ENCODE measurements around the gene DAB2IP.
"Not testable (repeated sequence)": the region's sequence is repeated elsewhere in the genome, so short reads cannot be mapped to it uniquely, and the experiment has no call there.

DAB2IP gene

DNA sequence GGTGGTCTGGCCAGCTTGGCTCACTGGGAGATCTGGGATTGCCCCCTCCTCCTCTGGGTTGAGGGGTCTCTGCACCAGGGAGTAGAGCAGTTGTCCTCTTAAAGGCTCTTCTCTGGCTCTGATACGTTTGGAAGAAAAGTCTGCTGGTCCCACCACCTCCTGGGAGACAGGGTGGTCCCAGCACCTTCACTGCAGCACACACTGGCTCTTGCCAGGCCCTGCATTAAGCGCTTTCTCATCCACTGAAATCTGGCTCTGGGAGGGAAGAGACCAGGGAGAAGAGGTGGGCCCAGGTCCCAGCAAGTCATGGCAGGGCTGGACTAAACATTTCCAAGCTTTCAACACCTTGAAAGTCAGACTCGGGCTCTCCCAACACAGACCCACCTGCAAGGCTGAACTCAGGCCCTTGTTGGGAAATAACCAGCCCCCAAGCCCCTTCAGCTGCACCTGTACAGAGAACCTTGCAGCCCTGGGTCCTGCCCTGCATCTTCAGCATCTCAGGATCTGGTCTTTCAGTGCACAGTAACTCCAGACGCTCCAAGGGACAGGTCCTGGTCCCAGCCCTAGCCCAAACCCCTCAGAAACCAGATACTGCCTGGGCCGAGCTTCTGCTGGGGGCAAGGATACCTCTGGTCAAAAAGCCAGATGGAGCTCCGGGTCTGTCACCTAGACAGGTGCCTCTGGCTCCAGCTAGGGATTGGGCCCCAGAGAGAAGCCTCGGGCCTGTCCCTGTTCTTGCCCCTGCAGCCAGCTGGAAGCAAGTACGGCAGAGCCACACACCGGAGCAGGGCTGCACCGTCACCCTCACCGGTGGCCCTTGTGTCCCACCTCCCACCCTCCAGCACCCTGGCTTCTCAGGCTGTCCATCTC is 134.5 kb downstream of the DAB2IP start:
- ChIA-PET CTCF (no interaction called here), POLR2A (ENCODE audit: low non-redundant PET) (no interaction called here)
- DNase-seq (ENCODE audit: low spot score), result no peak

DNA sequence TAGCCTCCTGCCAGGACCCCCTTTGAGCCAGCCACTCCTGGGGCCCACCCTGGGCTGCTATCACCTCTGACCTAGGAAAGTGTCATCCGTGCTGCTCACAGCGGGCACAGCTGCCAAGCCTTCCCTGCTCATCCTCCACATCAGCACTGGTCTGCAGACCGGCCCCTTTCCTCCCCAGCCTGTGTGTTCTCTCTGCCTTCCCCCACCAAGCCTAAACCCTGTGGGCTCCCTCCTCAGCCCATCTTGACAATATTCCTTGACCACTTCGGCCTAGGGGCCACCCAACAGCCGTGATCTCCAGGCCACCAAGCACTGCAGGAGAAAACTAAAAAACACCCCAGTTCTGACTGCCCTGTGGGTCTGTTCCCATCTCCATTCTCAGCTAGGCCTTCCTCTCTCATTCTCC is 135.1 kb downstream of the DAB2IP start:
- ChIA-PET POLR2A (ENCODE audit: low non-redundant PET) (no interaction called here), CTCF (no interaction called here)
- no peak for DNase-seq (ENCODE audit: low spot score)
- TF ChIP-seq, protein P1, sequence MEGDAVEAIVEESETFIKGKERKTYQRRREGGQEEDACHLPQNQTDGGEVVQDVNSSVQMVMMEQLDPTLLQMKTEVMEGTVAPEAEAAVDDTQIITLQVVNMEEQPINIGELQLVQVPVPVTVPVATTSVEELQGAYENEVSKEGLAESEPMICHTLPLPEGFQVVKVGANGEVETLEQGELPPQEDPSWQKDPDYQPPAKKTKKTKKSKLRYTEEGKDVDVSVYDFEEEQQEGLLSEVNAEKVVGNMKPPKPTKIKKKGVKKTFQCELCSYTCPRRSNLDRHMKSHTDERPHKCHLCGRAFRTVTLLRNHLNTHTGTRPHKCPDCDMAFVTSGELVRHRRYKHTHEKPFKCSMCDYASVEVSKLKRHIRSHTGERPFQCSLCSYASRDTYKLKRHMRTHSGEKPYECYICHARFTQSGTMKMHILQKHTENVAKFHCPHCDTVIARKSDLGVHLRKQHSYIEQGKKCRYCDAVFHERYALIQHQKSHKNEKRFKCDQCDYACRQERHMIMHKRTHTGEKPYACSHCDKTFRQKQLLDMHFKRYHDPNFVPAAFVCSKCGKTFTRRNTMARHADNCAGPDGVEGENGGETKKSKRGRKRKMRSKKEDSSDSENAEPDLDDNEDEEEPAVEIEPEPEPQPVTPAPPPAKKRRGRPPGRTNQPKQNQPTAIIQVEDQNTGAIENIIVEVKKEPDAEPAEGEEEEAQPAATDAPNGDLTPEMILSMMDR (conservative IDR thresholded peaks at IDR 0.05; ENCODE audit: low read depth), result no peak
- H3K27ac ChIP-seq, result peak overlapping the region; percentile 1

More for the DNA sequence above, 134.5 kb downstream of the DAB2IP start:
- TF ChIP-seq, protein P1 (conservative IDR thresholded peaks at IDR 0.05; ENCODE audit: low read depth), result no peak
- peak overlapping the region; percentile 1 for H3K27ac ChIP-seq

DNA sequence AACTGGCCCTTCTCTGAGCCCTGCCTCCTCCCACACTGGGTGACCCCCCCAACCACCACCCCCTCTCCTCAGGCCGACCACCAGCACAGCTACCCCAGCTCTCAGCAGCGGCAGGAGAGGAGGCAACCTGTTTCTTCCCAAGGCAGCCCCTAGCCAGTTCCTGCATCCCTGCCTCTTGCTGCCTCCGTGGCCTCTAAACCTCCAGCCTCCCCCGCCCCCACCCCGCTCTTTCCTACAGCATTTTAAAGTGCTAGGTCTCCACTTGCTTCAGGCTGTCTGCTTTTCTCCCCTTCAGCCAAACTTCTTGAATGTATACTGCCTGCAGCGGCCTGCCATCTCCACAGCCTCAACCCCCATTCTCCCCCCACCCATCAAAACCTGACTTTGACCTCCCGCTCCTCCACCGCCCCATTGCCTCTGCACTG is 135.6 kb downstream of the DAB2IP start:
- TF ChIP-seq, protein P1 (conservative IDR thresholded peaks at IDR 0.05; ENCODE audit: low read depth), result no peak
- no peak for DNase-seq (ENCODE audit: low spot score)
- ChIA-PET CTCF (interaction anchor here (0.7 kb wide), 1 partner anchor 411 kb away, joined by 4 read pairs; no protein-coding TSS in a partner anchor), POLR2A (ENCODE audit: low non-redundant PET) (no interaction called here)
- H3K27ac ChIP-seq, result peak overlapping the region; percentile 1

- TF ChIP-seq, protein P1 (conservative IDR thresholded peaks at IDR 0.05; ENCODE audit: low read depth), result no peak
- POLR2A ChIA-PET (ENCODE audit: low non-redundant PET), result no interaction called here
- DNase-seq (ENCODE audit: low spot score), result peak; percentile 69
- no peak overlapping the region for H3K27ac ChIP-seq
- CTCF ChIA-PET, result interaction anchor here (0.6 to 0.7 kb wide), 2 partner anchors 88 to 496 kb away, joined by 3 to 5 read pairs; no protein-coding TSS in a partner anchor
These were observed 137.4 kb downstream of the DAB2IP start for GRCh38 chr9:121788686-121789366.

DNA sequence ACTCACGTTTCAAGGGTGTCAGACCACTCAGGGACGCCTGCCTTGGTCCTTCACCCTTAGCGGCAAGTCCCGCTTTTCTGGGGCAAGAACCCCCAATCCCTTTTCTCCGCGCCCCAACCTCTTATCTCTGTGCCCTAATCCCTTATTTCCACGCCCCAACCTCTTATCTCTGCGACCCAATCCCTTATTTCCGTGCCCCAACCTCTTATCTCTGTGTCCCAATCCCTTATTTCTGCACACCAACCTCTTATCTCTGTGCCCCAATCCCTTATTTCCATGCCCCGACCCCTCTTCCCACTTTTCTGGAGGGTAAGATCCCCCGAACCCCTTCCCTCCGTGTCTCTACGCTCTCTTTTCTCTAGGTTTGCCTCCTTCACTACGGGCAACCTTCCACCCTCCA is 139.4 kb downstream of the DAB2IP start:
- H3K27ac ChIP-seq, result no peak overlapping the region
- TF ChIP-seq, protein P1 (conservative IDR thresholded peaks at IDR 0.05; ENCODE audit: low read depth), result no peak
- no peak for DNase-seq (ENCODE audit: low spot score)
- ChIA-PET CTCF (no interaction called here), POLR2A (ENCODE audit: low non-redundant PET) (no interaction called here)

- POLR2A ChIA-PET (ENCODE audit: low non-redundant PET); CTCF ChIA-PET; H3K27ac ChIP-seq; DNase-seq (ENCODE audit: low spot score): not testable (repeated sequence)
These were observed 141.0 kb downstream of the DAB2IP start for GRCh38 chr9:121792476-121792875.

DNA sequence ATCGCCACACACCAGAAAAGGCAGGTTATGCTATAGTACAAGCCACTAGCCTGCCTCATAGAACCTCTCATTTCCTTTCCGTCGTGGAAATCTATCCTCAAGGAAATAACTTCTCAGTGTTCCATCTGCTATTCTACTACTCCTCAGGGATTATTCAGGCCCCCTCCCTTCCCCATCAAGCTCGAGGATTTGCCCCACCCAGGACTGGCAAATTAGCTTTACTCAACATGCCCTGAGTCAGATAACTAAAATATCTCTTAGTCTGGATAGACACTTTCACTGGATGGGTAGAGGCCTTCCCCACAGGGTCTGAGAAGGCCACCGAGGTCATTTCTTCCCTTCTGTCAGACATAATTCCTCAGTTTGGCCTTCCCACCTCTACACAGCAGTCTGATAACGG is 142.9 kb downstream of the DAB2IP start:
- H3K27ac ChIP-seq; CTCF ChIA-PET; DNase-seq (ENCODE audit: low spot score); POLR2A ChIA-PET (ENCODE audit: low non-redundant PET): not testable (repeated sequence)

All from RWPE1 (cell line).